ENCODE data around the gene AHNAK2. TPM values are rescaled to one million over a fixed set of nuclear protein-coding genes. Genes with fewer than 3 reads are reported as not detected.
"Not testable (repeated sequence)": the region's sequence is repeated elsewhere in the genome, so short reads cannot be mapped to it uniquely, and the experiment has no call there.

AHNAK2 gene
- polyA plus RNA-seq, 1 donor, result 31.8 TPM

GRCh38 chr14:104971447-104972240 lies 6.5 kb downstream of the AHNAK2 start:
- no peak for DNase-seq

GRCh38 chr14:104970231-104971068 lies 7.7 kb downstream of the AHNAK2 start:
- DNase-seq, result peak; percentile 72

- no peak for DNase-seq
Measured at GRCh38 chr14:104969741-104970230, 8.4 kb downstream of the AHNAK2 start.

GRCh38 chr14:104968541-104969401 lies 9.4 kb downstream of the AHNAK2 start:
- DNase-seq, result no peak

GRCh38 chr14:104968153-104968527 lies 10.0 kb downstream of the AHNAK2 start:
- DNase-seq, result peak; percentile 74

- no peak for DNase-seq
Measured at GRCh38 chr14:104967386-104968152, 10.6 kb downstream of the AHNAK2 start.

GRCh38 chr14:104966981-104967385 lies 11.2 kb downstream of the AHNAK2 start:
- no peak for DNase-seq

- DNase-seq, result no peak
Measured at GRCh38 chr14:104966261-104966865, 11.8 kb downstream of the AHNAK2 start.

- no peak for DNase-seq
Measured at GRCh38 chr14:104965561-104966231, 12.5 kb downstream of the AHNAK2 start.

GRCh38 chr14:104964546-104964945 lies 13.6 kb downstream of the AHNAK2 start:
- DNase-seq, result no peak

- no peak for DNase-seq
Measured at GRCh38 chr14:104957146-104958113, 20.7 kb downstream of the AHNAK2 start.

- DNase-seq, result no peak
Measured at GRCh38 chr14:104956290-104956890, 21.8 kb downstream of the AHNAK2 start.

GRCh38 chr14:104955396-104955770 lies 22.8 kb downstream of the AHNAK2 start:
- DNase-seq, result no peak

- no peak for DNase-seq
Measured at GRCh38 chr14:104954746-104955395, 23.3 kb downstream of the AHNAK2 start.

GRCh38 chr14:104953896-104954656 lies 24.1 kb downstream of the AHNAK2 start:
- no peak for DNase-seq

- no peak for DNase-seq
Measured at GRCh38 chr14:104953097-104953496, 25.1 kb downstream of the AHNAK2 start.

- not testable (repeated sequence) for DNase-seq
Measured at GRCh38 chr14:104951863-104952657, 26.1 kb downstream of the AHNAK2 start.

All from hindlimb muscle (tissue), 1 donor.